ENCODE results near the gene EEF1A2. TPM values are rescaled to one million over a fixed set of nuclear protein-coding genes. Genes with fewer than 3 reads are reported as not detected.
A peak's percentile ranks its signal among the peaks of the same experiment; 100 is the strongest.

EEF1A2 gene
- total RNA-seq, 4 donors from 2014 or later, result 2.1 to 4.7 (median 2.8) TPM; not detected in 1

GRCh38 chr20:63497946-63498935 is 642 bp downstream of the EEF1A2 start:
- ATAC-seq (ENCODE audit: low FRiP score) (no peak), DNase-seq (ENCODE audit: low spot score) (no peak)
- no peak for TF ChIP-seq CTCF (IDR thresholded peaks at IDR 0.05)

- ATAC-seq (ENCODE audit: low FRiP score), result no peak
- DNase-seq (ENCODE audit: low spot score), result no peak
These were observed 1.5 kb downstream of the EEF1A2 start for GRCh38 chr20:63497138-63497945.

GRCh38 chr20:63496596-63497120 is 2.2 kb downstream of the EEF1A2 start:
- no peak for TF ChIP-seq CTCF (IDR thresholded peaks at IDR 0.05)
- peak; percentile 7 for ATAC-seq (ENCODE audit: low FRiP score)
- no peak for DNase-seq (ENCODE audit: low spot score)

More at GRCh38 chr20:63497138-63497945, 1.5 kb downstream of the EEF1A2 start:
- no peak for TF ChIP-seq CTCF (IDR thresholded peaks at IDR 0.05)

GRCh38 chr20:63495741-63496595 is 2.9 kb downstream of the EEF1A2 start:
- ATAC-seq (ENCODE audit: low FRiP score) (peak; percentile 4), DNase-seq (ENCODE audit: low spot score) (peak; percentile 58)
- peak in 1 of 3 donors; percentile 59 for TF ChIP-seq CTCF (IDR thresholded peaks at IDR 0.05)

GRCh38 chr20:63495167-63495720 is 3.6 kb downstream of the EEF1A2 start:
- TF ChIP-seq CTCF (IDR thresholded peaks at IDR 0.05), result no peak
- no peak for DNase-seq (ENCODE audit: low spot score)
- ATAC-seq (ENCODE audit: low FRiP score), result no peak
